Endothelial cell of coronary artery (primary cell): ENCODE measurements around the gene GALNT5. TPM values are rescaled to one million over a fixed set of nuclear protein-coding genes. Genes with fewer than 3 reads are reported as not detected.

Experiments used
- total RNA-seq: library from RNA; depleted of rRNA; stranded (reverse); fragments of >200 nt; gene quantifications from 2 replicates; pipeline ENCODE4 v1.2.3, GENCODE V29; 2014

The GALNT5 gene
- total RNA-seq, result under 0.01 and 6.4 TPM in 2 replicates

GRCh38 chr2:157257312-157258252, at the start of gene GALNT5:
GALNT5 (plus strand) TSS chr2:157257705; CDS start chr2:157258083, 378 bp downstream.

GRCh38 chr2:157325786-157326185, 68.3 kb downstream of the GALNT5 start, which contains the start of gene ERMN:
ERMN (minus strand) TSS chr2:157325824; CDS start chr2:157325642, 182 bp downstream.

Other genes with a start within 250 kb of the GALNT5 start
- gene ERMN, start 68.1 kb downstream of the GALNT5 start, total RNA-seq, result not detected in 2 replicates
- gene CYTIP, start 186.4 kb downstream of the GALNT5 start, total RNA-seq, result not detected in 2 replicates